IMR-90 (cell line): ENCODE results near the gene SPAAR. TPM values are rescaled to one million over a fixed set of nuclear protein-coding genes. Genes with fewer than 3 reads are reported as not detected.

Source experiments
- ATAC-seq: fragments of 200-7000 bp; cut with Tn5 transposase; 2 replicates; pipeline ENCODE4 v1.9.1; 2020; ENCODE audit warnings: low read depth, mild to moderate bottlenecking, moderate library complexity
- BruUV-seq: library from RNA; stranded (reverse); fragments of 400-500 nt; replicated peaks from 2 replicates; lab custom pipeline; 2021; lab: Mats Ljungman, UMichigan
- CTCF ChIA-PET: fragments of 300-600 bp; formaldehyde crosslinking; extraction: SDS; loops from one replicate; lab custom pipeline; 2021; ENCODE audit warnings: antibody characterized with exemption; lab: Yijun Ruan, JAX
- POLR2A ChIA-PET: fragments of 300-600 bp; sonication (Branson Sonifier 250); formaldehyde crosslinking; loops from one replicate; lab custom pipeline; 2022; ENCODE audit warnings: antibody characterized with exemption; ENCODE audit not compliant: unreplicated experiment; lab: Charles Lee
- DNase-seq: peaks from one replicate; pipeline ENCODE4 v3.0.0; 2013
- H2AFZ ChIP-seq: replicated peaks from 2 replicates; pipeline ENCODE3; 2013; ENCODE audit warnings: low read length, mild to moderate bottlenecking; ENCODE audit not compliant: poor library complexity
- H2AK5ac ChIP-seq: 2 replicates; pipeline ENCODE4 v1.6.1; 2013; ENCODE audit warnings: low read depth, low read length, inconsistent platforms
- H2AK9ac ChIP-seq: replicated peaks from 2 replicates; pipeline ENCODE3; 2013; ENCODE audit warnings: mild to moderate bottlenecking, low read depth, low read length, moderate library complexity; ENCODE audit not compliant: poor library complexity
- H2BK120ac ChIP-seq: 2 replicates; pipeline ENCODE4 v1.6.1; 2013; ENCODE audit warnings: low read depth, low read length, inconsistent platforms
- H2BK15ac ChIP-seq: 3 replicates; pipeline ENCODE4 v1.6.1; 2013; ENCODE audit warnings: low read depth, low read length, inconsistent platforms
- H2BK20ac ChIP-seq: 2 replicates; pipeline ENCODE4 v1.6.1; 2013; ENCODE audit warnings: low read depth, mild to moderate bottlenecking, inconsistent platforms, low read length, moderate library complexity
- H2BK5ac ChIP-seq: 2 replicates; pipeline ENCODE4 v1.6.1; 2013; ENCODE audit warnings: mild to moderate bottlenecking, low read depth, low read length, inconsistent platforms; ENCODE audit not compliant: poor library complexity, severe bottlenecking
- H3K14ac ChIP-seq: replicated peaks from 2 replicates; pipeline ENCODE4 v1.6.1; 2013; ENCODE audit warnings: low read depth, low read length, inconsistent platforms
- H3K18ac ChIP-seq: 2 replicates; pipeline ENCODE4 v1.6.1; 2013; ENCODE audit warnings: low read depth, low read length, control low read depth
- H3K23ac ChIP-seq: 2 replicates; pipeline ENCODE4 v1.6.1; 2013; ENCODE audit warnings: low read depth, low read length, inconsistent platforms
- H3K27ac ChIP-seq: 2 replicates; pipeline ENCODE4 v1.5.1; 2013; ENCODE audit warnings: mild to moderate bottlenecking, control low read depth, low read length; ENCODE audit not compliant: insufficient read depth
- H3K27me3 ChIP-seq: 2 replicates; pipeline ENCODE4 v1.6.1; 2013; ENCODE audit warnings: low read length; ENCODE audit not compliant: control insufficient read depth, insufficient read depth
- H3K36me3 ChIP-seq: 2 replicates; pipeline ENCODE4 v1.6.1; 2013; ENCODE audit warnings: low read length, mixed read lengths; ENCODE audit not compliant: control insufficient read depth, insufficient read depth
- H3K4ac ChIP-seq: 2 replicates; pipeline ENCODE4 v1.6.1; 2013; ENCODE audit warnings: low read depth, low read length, inconsistent platforms
- H3K4me1 ChIP-seq: 2 replicates; pipeline ENCODE4 v1.6.1; 2013; ENCODE audit warnings: low read length, mixed read lengths; ENCODE audit not compliant: control insufficient read depth, insufficient read depth
- H3K4me2 ChIP-seq: 2 replicates; pipeline ENCODE4 v1.6.1; 2013; ENCODE audit warnings: low read depth, mild to moderate bottlenecking, control low read depth, low read length, moderate library complexity
- H3K4me3 ChIP-seq: 2 replicates; pipeline ENCODE4 v1.5.1; 2013; ENCODE audit warnings: low read depth, mild to moderate bottlenecking, control low read depth, low read length, moderate library complexity; ENCODE audit not compliant: insufficient read depth
- H3K56ac ChIP-seq: 2 replicates; pipeline ENCODE4 v1.6.1; 2013; ENCODE audit warnings: low read length, inconsistent platforms; ENCODE audit not compliant: insufficient read depth; ENCODE audit errors: extremely low read depth
- H3K79me1 ChIP-seq, 2 experiments: 2 replicates each; pipeline ENCODE4 v1.6.1; 2013; ENCODE audit warnings: low read length in 2 of 2, inconsistent platforms in 1 of 2, low read depth in 1 of 2
- H3K9ac ChIP-seq: 2 replicates; pipeline ENCODE4 v1.6.1; 2013; ENCODE audit warnings: low read depth, low read length, control low read depth
- H3K9me1 ChIP-seq: 2 replicates; pipeline ENCODE4 v1.6.1; 2013; ENCODE audit warnings: low read length, inconsistent platforms; ENCODE audit not compliant: insufficient read depth
- H3K9me3 ChIP-seq: 2 replicates; pipeline ENCODE4 v1.6.1; 2013; ENCODE audit warnings: low read length; ENCODE audit not compliant: control insufficient read depth, insufficient read depth
- H4K20me1 ChIP-seq: 2 replicates; pipeline ENCODE4 v1.6.1; 2013; ENCODE audit warnings: low read length, inconsistent platforms; ENCODE audit not compliant: insufficient read depth
- H4K5ac ChIP-seq: 2 replicates; pipeline ENCODE4 v1.6.1; 2013; ENCODE audit warnings: mild to moderate bottlenecking, low read depth, low read length, control low read depth
- H4K8ac ChIP-seq, 2 experiments: 2 replicates each; pipeline ENCODE4 v1.6.1; 2013; ENCODE audit warnings: low read depth in 2 of 2, low read length in 2 of 2, control low read depth in 1 of 2, inconsistent platforms in 1 of 2
- H4K91ac ChIP-seq: 2 replicates; pipeline ENCODE4 v1.6.1; 2013; ENCODE audit warnings: low read depth, low read length, inconsistent platforms; ENCODE audit not compliant: insufficient read depth
- MXI1 ChIP-seq: IDR thresholded peaks from 2 replicates; pipeline ENCODE4 v1.6.1; 2012; ENCODE audit warnings: low read depth, mild to moderate bottlenecking, low read length, moderate library complexity, borderline replicate concordance
- SMC3 ChIP-seq: fragments of 150-350 bp; IDR thresholded peaks from 2 replicates; pipeline ENCODE4 v1.6.1; 2016; ENCODE audit warnings: low read depth, mild to moderate bottlenecking, antibody characterized with exemption, low read length, moderate library complexity
- WGBS, 2 experiments: methylation state at CpG; one replicate each; pipeline versions ENCODE4 v1.1.5 to v1.1.7; 2013; ENCODE audit warnings: missing lambda C conversion rate in 2 of 2; ENCODE audit not compliant: insufficient read length in 1 of 2; ENCODE audit errors: extremely low coverage in 2 of 2; 5-methylcytosine and 5-hydroxymethylcytosine counted together
- dilution Hi-C: fragments of 300-500 bp; cut with HindIII; formaldehyde crosslinking; loops from one replicate; pipeline ENCODE4 v1.14.3; 2018; ENCODE audit warnings: low sequenced_read_pairs; ENCODE audit not compliant: unreplicated experiment
- in situ Hi-C: fragments of 300-500 bp; cut with MboI; formaldehyde crosslinking; loops from 3 replicates; pipeline ENCODE4 v1.14.3; 2019; ENCODE audit warnings: low sequenced_read_pairs, inconsistent platforms, mixed read lengths
- intact Hi-C: fragments of 100-400 bp; cut with micrococcal nuclease; formaldehyde crosslinking; loops from 2 replicates; pipeline ENCODE4 v1.10.0; 2022
- polyA plus RNA-seq, 3 experiments: library from polyadenylated mRNA; depleted of rRNA; stranded (reverse); fragments of >200 nt; gene quantifications; 2 replicates each; pipeline ENCODE4 v1.2.3, GENCODE V29; 2012; ENCODE audit warnings: low replicate concordance in 1 of 3
- total RNA-seq: library from RNA; depleted of rRNA; stranded (reverse); fragments of >200 nt; gene quantifications from 2 replicates; pipeline ENCODE4 v1.2.3, GENCODE V29; 2012
- TF ChIP-seq, protein P1 (sequence below): fragments of 150-350 bp; IDR thresholded peaks from 2 replicates; pipeline ENCODE4 v1.6.1; 2017; ENCODE audit warnings: mild to moderate bottlenecking, antibody characterized with exemption, low read length, low read depth
- TF ChIP-seq, protein P2 (sequence below): fragments of 150-350 bp; IDR thresholded peaks from 2 replicates; pipeline ENCODE4 v1.6.1; 2016; ENCODE audit warnings: low read depth, mild to moderate bottlenecking, low read length, moderate library complexity, borderline replicate concordance

The SPAAR gene
- total and polyA plus RNA-seq, 2 of the 4 experiments (the other 2 are of a cell fraction), result 0.18 to 0.32 TPM

DNA sequence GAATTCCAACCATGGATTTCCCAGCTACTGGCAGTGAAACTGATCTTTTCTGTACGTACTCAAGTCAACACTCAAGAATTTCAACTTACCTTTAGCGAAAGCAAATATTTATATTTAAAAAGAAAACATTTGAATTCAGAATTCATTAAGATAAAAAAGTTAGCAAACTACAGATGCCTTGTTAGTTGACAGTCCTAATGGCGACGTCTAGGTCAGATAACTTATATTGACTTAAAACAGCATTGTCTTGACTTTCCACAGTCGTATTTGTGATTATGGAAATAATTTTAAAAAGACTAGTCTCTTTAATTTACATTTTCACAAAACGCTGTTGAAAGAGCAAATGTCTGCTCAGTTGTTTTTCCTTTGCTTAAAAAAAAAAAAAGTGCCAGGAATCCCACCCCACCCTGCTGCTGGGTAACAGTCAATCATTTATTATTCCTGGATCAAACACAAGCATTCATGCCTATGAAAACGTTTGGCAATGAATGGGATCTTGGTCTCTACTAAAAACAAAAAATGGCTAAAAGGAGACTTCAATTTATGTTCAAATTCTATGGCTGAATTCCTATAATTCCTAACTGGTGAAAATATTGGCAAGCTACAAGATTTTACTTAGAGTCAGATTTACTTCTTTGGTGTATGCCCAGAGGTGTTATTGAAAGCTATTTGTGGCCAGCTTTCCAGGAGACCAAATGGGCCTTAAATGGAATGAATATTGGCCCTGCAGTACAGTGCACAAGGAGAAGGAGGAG, 26.6 kb downstream of the SPAAR start:
- H3K4me3 ChIP-seq, result no peak overlapping the region
- WGBS, 2 experiments, result no CpG with 5 or more reads among the region's 7 CpGs
- no peaks in the 10 kb centered on the region for H3K9me3 ChIP-seq
- peak overlapping the region; percentile 89; the same call in 1 of the 2 replicates for H3K23ac ChIP-seq
- in situ Hi-C loops, result no loop called here
- no peaks in the 10 kb centered on the region for H3K36me3 ChIP-seq
- peak overlapping the region; percentile 34; the same call in 1 of the 2 replicates for H4K91ac ChIP-seq
- dilution Hi-C loops, result no loop called here
- peak overlapping the region; percentile 99 for H2BK120ac ChIP-seq
- H2BK20ac ChIP-seq, result peak overlapping the region; percentile 88; the same call in 1 of the 2 replicates
- ATAC-seq (peak; percentile 70), DNase-seq (peak; percentile 82)
- peak overlapping the region; percentile 96; the same call in 1 of the 2 replicates for H3K27ac ChIP-seq
- H3K9ac ChIP-seq, result peak overlapping the region; percentile 77; the same call in 1 of the 2 replicates
- no peaks in the 10 kb centered on the region for H3K27me3 ChIP-seq
- peak overlapping the region; percentile 64; the same call in 1 of the 2 replicates for H3K4me2 ChIP-seq
- H3K14ac ChIP-seq, result 0 out of 2 replicates have a peak overlapping the region, but pooled peaks have one; percentile 69
- no peak overlapping the region; the same call in 1 of the 2 replicates for H2AK5ac ChIP-seq
- no peak overlapping the region for H2BK15ac ChIP-seq
- peaks cover 12% of the 10 kb centered on the region; the same call in 1 of the 2 replicates for H3K9me1 ChIP-seq
- peaks cover 16% of the 10 kb centered on the region for H3K4me1 ChIP-seq
- ChIA-PET CTCF (interaction anchor here (0.7 to 1.5 kb wide), 4 partner anchors 10 to 413 kb away, joined by 3 to 4 read pairs (median 3); no protein-coding TSS in a partner anchor), POLR2A (interaction anchor here (0.6 to 1.1 kb wide), 4 partner anchors 9 to 204 kb away, joined by 4 to 6 read pairs (median 4); partner anchors contain the start of gene CREB3)
- no peaks in the 10 kb centered on the region for H4K20me1 ChIP-seq
- no peak overlapping the region for H2AK9ac ChIP-seq
- BruUV-seq, result no TSS peak
- H4K8ac ChIP-seq, result peak overlapping the region; percentile 40 to 96; a peak in 3 of 4 replicates
- intact Hi-C loops, result no loop called here
- H3K18ac ChIP-seq, result peak overlapping the region; percentile 94
- peak overlapping the region; percentile 100 for H2BK5ac ChIP-seq
- peaks cover 0 to 4% of the 10 kb centered on the region in 2 experiments; a peak in 1 of 4 replicates for H3K79me1 ChIP-seq
- H3K56ac ChIP-seq, result peak overlapping the region; percentile 74; the same call in 1 of the 2 replicates
- no peak overlapping the region for H2AFZ ChIP-seq
- H4K5ac ChIP-seq, result peak overlapping the region; percentile 93
- H3K4ac ChIP-seq, result peak overlapping the region; percentile 97; the same call in 1 of the 2 replicates
- TF ChIP-seq, protein P1, sequence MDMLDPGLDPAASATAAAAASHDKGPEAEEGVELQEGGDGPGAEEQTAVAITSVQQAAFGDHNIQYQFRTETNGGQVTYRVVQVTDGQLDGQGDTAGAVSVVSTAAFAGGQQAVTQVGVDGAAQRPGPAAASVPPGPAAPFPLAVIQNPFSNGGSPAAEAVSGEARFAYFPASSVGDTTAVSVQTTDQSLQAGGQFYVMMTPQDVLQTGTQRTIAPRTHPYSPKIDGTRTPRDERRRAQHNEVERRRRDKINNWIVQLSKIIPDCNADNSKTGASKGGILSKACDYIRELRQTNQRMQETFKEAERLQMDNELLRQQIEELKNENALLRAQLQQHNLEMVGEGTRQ, result no peak
- TF ChIP-seq SMC3, result no peak
- TF ChIP-seq, protein P2, sequence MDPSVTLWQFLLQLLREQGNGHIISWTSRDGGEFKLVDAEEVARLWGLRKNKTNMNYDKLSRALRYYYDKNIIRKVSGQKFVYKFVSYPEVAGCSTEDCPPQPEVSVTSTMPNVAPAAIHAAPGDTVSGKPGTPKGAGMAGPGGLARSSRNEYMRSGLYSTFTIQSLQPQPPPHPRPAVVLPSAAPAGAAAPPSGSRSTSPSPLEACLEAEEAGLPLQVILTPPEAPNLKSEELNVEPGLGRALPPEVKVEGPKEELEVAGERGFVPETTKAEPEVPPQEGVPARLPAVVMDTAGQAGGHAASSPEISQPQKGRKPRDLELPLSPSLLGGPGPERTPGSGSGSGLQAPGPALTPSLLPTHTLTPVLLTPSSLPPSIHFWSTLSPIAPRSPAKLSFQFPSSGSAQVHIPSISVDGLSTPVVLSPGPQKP, result no peak
- no peak for TF ChIP-seq MXI1
